HepG2 (cell line): ENCODE measurements around the gene CNNM3. TPM values are rescaled to one million over a fixed set of nuclear protein-coding genes. Genes with fewer than 3 reads are reported as not detected.

ENCODE experiments used
- ASH2L ChIP-seq: fragments of 300-600, 200-600 bp; sonication (generic); IDR thresholded peaks from 2 replicates; pipeline ENCODE4 v1.7.0; 2017; ENCODE audit warnings: low read depth, mild to moderate bottlenecking, moderate library complexity, mixed read lengths, low read length; ENCODE audit not compliant: insufficient read length
- CBX5 ChIP-seq: sonication (generic); formaldehyde crosslinking; IDR thresholded peaks from 2 replicates; pipeline ENCODE4 v1.4.0; 2020; ENCODE audit warnings: missing genetic modification reagents, borderline replicate concordance
- CSRNP1 ChIP-seq: sonication (generic); formaldehyde crosslinking; IDR thresholded peaks from 2 replicates; pipeline ENCODE4 v1.8.1; 2023; ENCODE audit warnings: mild to moderate bottlenecking, missing genetic modification reagents
- HDAC2 ChIP-seq: sonication (generic); formaldehyde crosslinking; IDR thresholded peaks from 2 replicates; pipeline ENCODE4 v1.4.0; 2020; ENCODE audit warnings: missing genetic modification reagents
- HES4 ChIP-seq: sonication (generic); formaldehyde crosslinking; IDR thresholded peaks from 2 replicates; pipeline ENCODE4 v1.9.0; 2021; ENCODE audit warnings: mild to moderate bottlenecking, missing genetic modification reagents, borderline replicate concordance
- IRF9 ChIP-seq: sonication (generic); formaldehyde crosslinking; IDR thresholded peaks from 2 replicates; pipeline ENCODE4 v1.8.0; 2022; ENCODE audit warnings: missing genetic modification reagents, mild to moderate bottlenecking, borderline replicate concordance
- KDM3A ChIP-seq: IDR thresholded peaks from 2 replicates; pipeline ENCODE4 v1.6.1; 2018; ENCODE audit warnings: low read depth, missing compliant biosample characterization
- NAIF1 ChIP-seq: sonication (generic); formaldehyde crosslinking; IDR thresholded peaks from 2 replicates; pipeline ENCODE4 v1.5.0; 2020; ENCODE audit warnings: mild to moderate bottlenecking, missing genetic modification reagents, borderline replicate concordance
- ZNF225 ChIP-seq: sonication (generic); formaldehyde crosslinking; IDR thresholded peaks from 2 replicates; pipeline ENCODE4 v1.4.0; 2020; ENCODE audit warnings: mild to moderate bottlenecking, missing genetic modification reagents
- ZNF276 ChIP-seq: sonication (generic); formaldehyde crosslinking; IDR thresholded peaks from 2 replicates; pipeline ENCODE4 v1.4.0; 2020; ENCODE audit warnings: mild to moderate bottlenecking, low read depth, missing genetic modification reagents
- ZNF563 ChIP-seq: sonication (generic); formaldehyde crosslinking; IDR thresholded peaks from 2 replicates; pipeline ENCODE4 v1.8.0; 2022; ENCODE audit warnings: mild to moderate bottlenecking, moderate library complexity, missing genetic modification reagents
- ZNF564 ChIP-seq: sonication (generic); formaldehyde crosslinking; IDR thresholded peaks from 2 replicates; pipeline ENCODE4 v1.8.1; 2023; ENCODE audit warnings: mild to moderate bottlenecking, missing genetic modification reagents
- ZNF784 ChIP-seq: sonication (generic); formaldehyde crosslinking; IDR thresholded peaks from 2 replicates; pipeline ENCODE4 v1.5.1; 2020; ENCODE audit warnings: missing genetic modification reagents, mild to moderate bottlenecking, borderline replicate concordance
- ZNF883 ChIP-seq: sonication (generic); formaldehyde crosslinking; IDR thresholded peaks from 2 replicates; pipeline ENCODE4 v1.5.1; 2020; ENCODE audit warnings: mild to moderate bottlenecking, missing genetic modification reagents; ENCODE audit errors: not compliant biosample characterization
- polyA plus RNA-seq, 8 experiments: library from polyadenylated mRNA; depleted of rRNA in 3 of 8; stranded (reverse) in 7 of 8; unstranded in 1 of 8; fragments of >200 nt; fragmentation: Illumina TruSeq in 4 of 8; extraction: Trizol in 4 of 8; gene quantifications; 2 replicates each; pipeline versions ENCODE4 v1.2.1 to v1.2.3, GENCODE V29; 2011 to 2016; ENCODE audit warnings: low read depth in 4 of 8, missing spikeins in 1 of 8, mixed read lengths in 1 of 8; ENCODE audit not compliant: insufficient read depth in 1 of 8
- total RNA-seq, 5 experiments: library from RNA; depleted of rRNA; stranded (reverse); fragments of >200 nt; fragmentation: Illumina TruSeq; extraction: Trizol; gene quantifications; 2 replicates each; pipeline ENCODE4 v1.2.3, GENCODE V29; 2016; ENCODE audit warnings: low read depth in 1 of 5

The CNNM3 gene
- total and polyA plus RNA-seq, 2 of the 13 experiments (the other 11 are each of a cell fraction or from before 2014, with no cell fraction given) = 21.2 to 27.9 TPM

- TF ChIP-seq ZNF563 = 0 out of 2 replicates have a peak, but pooled peaks have one; percentile 35
- TF ChIP-seq ZNF564 (CRISPR knock-in tag) = peak; percentile 19; the same call in 1 of the 2 replicates
- 0 out of 2 replicates have a peak, but pooled peaks have one; percentile 51 for TF ChIP-seq KDM3A (CRISPR knock-in tag)
- peak; percentile 70; the same call in 1 of the 2 replicates for TF ChIP-seq IRF9 (CRISPR knock-in tag)
- peak; percentile 62; the same call in 1 of the 2 replicates for TF ChIP-seq ZNF276 (CRISPR knock-in tag)
- TF ChIP-seq ZNF883 (CRISPR knock-in tag) = peak; percentile 29
- TF ChIP-seq HDAC2 = peak; percentile 21; the same call in 1 of the 2 replicates
- TF ChIP-seq ASH2L = peak; percentile 23
- TF ChIP-seq ZNF225 (CRISPR knock-in tag) = 0 out of 2 replicates have a peak, but pooled peaks have one; percentile 54
- TF ChIP-seq ZNF784 = no peak
- TF ChIP-seq NAIF1 (CRISPR knock-in tag) = no peak
- peak; percentile 25; the same call in 1 of the 2 replicates for TF ChIP-seq CSRNP1
- no peak for TF ChIP-seq CBX5 (CRISPR knock-in tag)
- TF ChIP-seq HES4 (CRISPR knock-in tag) = peak; percentile 42; the same call in 1 of the 2 replicates
These were observed 1.0 kb downstream of the CNNM3 start (continued) for GRCh38 chr2:96816836-96817702.
